GM12892 (cell line): ENCODE measurements around the gene DHX38.

Experiments used
- POLR2A ChIP-seq: IDR thresholded peaks from 2 replicates; pipeline ENCODE4 v1.6.1; 2011; ENCODE audit warnings: low read depth, low read length, control low read depth
- POLR2AphosphoS5 ChIP-seq: IDR thresholded peaks from 2 replicates; pipeline ENCODE4 v1.6.1; 2011; ENCODE audit warnings: low read depth, low read length, control low read depth

- TF ChIP-seq POLR2A, result no peak
- TF ChIP-seq POLR2AphosphoS5, result no peak
Measured at GRCh38 chr16:72084445-72084844, 9.2 kb upstream of the DHX38 start.
